NB4 (cell line): ENCODE results near the gene FNIP2.

Experiments
- CTCF ChIP-seq: IDR thresholded peaks from one replicate; pipeline ENCODE4 v1.5.1; 2012; ENCODE audit warnings: low read depth, low read length
- MAX ChIP-seq: IDR thresholded peaks from 2 replicates; pipeline ENCODE4 v1.6.1; 2011; ENCODE audit warnings: low read depth, low read length
- MYC ChIP-seq: IDR thresholded peaks from 2 replicates; pipeline ENCODE4 v1.6.1; 2011; ENCODE audit warnings: low read depth, low read length
- POLR2A ChIP-seq: IDR thresholded peaks from 2 replicates; pipeline ENCODE4 v1.6.1; 2011; ENCODE audit warnings: mild to moderate bottlenecking; ENCODE audit not compliant: insufficient read length; ENCODE audit errors: extremely low read depth

GRCh38 chr4:158810487-158811215, 41.8 kb downstream of the FNIP2 start:
- no peak for TF ChIP-seq CTCF
- TF ChIP-seq MAX = no peak
- no peak for TF ChIP-seq POLR2A
- no peak for TF ChIP-seq MYC
